H9 (cell line): Measurements from ENCODE around the gene S100A6. TPM values are rescaled to one million over a fixed set of nuclear protein-coding genes. Genes with fewer than 3 reads are reported as not detected.

Experiments used
- DNase-seq: peaks from one replicate; pipeline ENCODE4 v3.0.0-alpha.2; 2017
- H2AFZ ChIP-seq: one replicate; pipeline ENCODE4 v1.6.1; 2013; ENCODE audit warnings: mild to moderate bottlenecking, low read length, control low read depth, moderate library complexity
- H2AK5ac ChIP-seq: 2 replicates; pipeline ENCODE4 v1.6.1; 2013; ENCODE audit warnings: low read length, control low read depth, mixed read lengths; ENCODE audit not compliant: insufficient read length
- H2BK120ac ChIP-seq: one replicate; pipeline ENCODE4 v1.6.1; 2013; ENCODE audit warnings: low read depth, mild to moderate bottlenecking, low read length, control low read depth, inconsistent platforms; ENCODE audit not compliant: poor library complexity, severe bottlenecking
- H2BK12ac ChIP-seq: 2 replicates; pipeline ENCODE4 v1.6.1; 2013; ENCODE audit warnings: low read length, control low read depth, mixed read lengths, low read depth; ENCODE audit not compliant: insufficient read length
- H2BK15ac ChIP-seq: 2 replicates; pipeline ENCODE4 v1.6.1; 2013; ENCODE audit warnings: low read depth, low read length, control low read depth
- H2BK20ac ChIP-seq: one replicate; pipeline ENCODE4 v1.6.1; 2013; ENCODE audit warnings: low read depth, mild to moderate bottlenecking, low read length, control low read depth, inconsistent platforms; ENCODE audit not compliant: poor library complexity, severe bottlenecking
- H2BK5ac ChIP-seq: 2 replicates; pipeline ENCODE4 v1.6.1; 2013; ENCODE audit warnings: low read length, control low read depth, mixed read lengths; ENCODE audit not compliant: insufficient read length
- H3K14ac ChIP-seq: 2 replicates; pipeline ENCODE4 v1.6.1; 2013; ENCODE audit warnings: low read length, control low read depth; ENCODE audit not compliant: insufficient read depth
- H3K18ac ChIP-seq: 2 replicates; pipeline ENCODE4 v1.6.1; 2013; ENCODE audit warnings: low read depth, mild to moderate bottlenecking, mixed read lengths, low read length, control low read depth; ENCODE audit not compliant: insufficient read length
- H3K23ac ChIP-seq: 2 replicates; pipeline ENCODE4 v1.6.1; 2013; ENCODE audit warnings: low read length, control low read depth, mixed read lengths, low read depth; ENCODE audit not compliant: insufficient read length
- H3K23me2 ChIP-seq: 2 replicates; pipeline ENCODE4 v1.6.1; 2013; ENCODE audit warnings: low read depth, mild to moderate bottlenecking, mixed read lengths, low read length, control low read depth; ENCODE audit not compliant: insufficient read length, poor library complexity, severe bottlenecking
- H3K27ac ChIP-seq: 2 replicates; pipeline ENCODE4 v1.5.1; 2013; ENCODE audit warnings: low read length, control low read depth, mixed read lengths, low read depth; ENCODE audit not compliant: insufficient read length
- H3K27me3 ChIP-seq: 2 replicates; pipeline ENCODE4 v1.6.1; 2013; ENCODE audit warnings: low read length, control low read depth, inconsistent platforms; ENCODE audit not compliant: insufficient read depth
- H3K4ac ChIP-seq: 2 replicates; pipeline ENCODE4 v1.6.1; 2013; ENCODE audit warnings: low read depth, mild to moderate bottlenecking, control low read depth, inconsistent platforms, low read length, moderate library complexity
- H3K4me1 ChIP-seq: 2 replicates; pipeline ENCODE4 v1.6.1; 2013; ENCODE audit warnings: low read length, control low read depth, inconsistent platforms; ENCODE audit not compliant: insufficient read depth
- H3K4me2 ChIP-seq: 2 replicates; pipeline ENCODE4 v1.6.1; 2013; ENCODE audit warnings: low read length, control low read depth, mixed read lengths; ENCODE audit not compliant: insufficient read length, insufficient read depth
- H3K56ac ChIP-seq: 2 replicates; pipeline ENCODE4 v1.6.1; 2013; ENCODE audit warnings: low read depth, mild to moderate bottlenecking, mixed read lengths, low read length, control low read depth; ENCODE audit not compliant: insufficient read length
- H3K79me1 ChIP-seq: 2 replicates; pipeline ENCODE4 v1.6.1; 2013; ENCODE audit warnings: low read depth, mild to moderate bottlenecking, moderate library complexity, low read length, control low read depth, inconsistent platforms; ENCODE audit not compliant: insufficient read depth, poor library complexity, severe bottlenecking
- H3K79me2 ChIP-seq: 2 replicates; pipeline ENCODE4 v1.6.1; 2013; ENCODE audit warnings: low read length, control low read depth, inconsistent platforms; ENCODE audit not compliant: insufficient read depth
- H3K9ac ChIP-seq: 2 replicates; pipeline ENCODE4 v1.6.1; 2013; ENCODE audit warnings: low read length, control low read depth, mixed read lengths; ENCODE audit not compliant: insufficient read length; ENCODE audit errors: extremely low read depth
- H3K9me3 ChIP-seq: one replicate; pipeline ENCODE4 v1.6.1; 2013; ENCODE audit warnings: low read depth, low read length, inconsistent platforms; ENCODE audit not compliant: control insufficient read depth
- H3T11ph ChIP-seq: one replicate; pipeline ENCODE4 v1.6.1; 2013; ENCODE audit warnings: mild to moderate bottlenecking, low read length, control low read depth, inconsistent platforms
- H4K20me1 ChIP-seq: one replicate; pipeline ENCODE4 v1.6.1; 2013; ENCODE audit not compliant: control insufficient read depth, insufficient read length, insufficient read depth
- H4K5ac ChIP-seq: 2 replicates; pipeline ENCODE4 v1.6.1; 2013; ENCODE audit warnings: low read depth, mild to moderate bottlenecking, mixed read lengths, low read length, control low read depth; ENCODE audit not compliant: insufficient read length
- H4K8ac ChIP-seq: replicated peaks from 2 replicates; pipeline ENCODE4 v1.6.1; 2013; ENCODE audit warnings: low read length, control low read depth, mixed read lengths, low read depth; ENCODE audit not compliant: insufficient read length
- H4K91ac ChIP-seq: 2 replicates; pipeline ENCODE4 v1.6.1; 2013; ENCODE audit warnings: low read depth, mild to moderate bottlenecking, moderate library complexity, mixed read lengths, low read length, control low read depth; ENCODE audit not compliant: insufficient read length
- H3K27ac Mint-ChIP-seq, 3 experiments: 2 replicates in 2 of 3; 3 replicates in 1 of 3; pipeline ENCODE4 v1.8.0; 2020 to 2021; ENCODE audit warnings: mixed read lengths in 3 of 3, mild to moderate bottlenecking in 1 of 3, moderate library complexity in 1 of 3
- H3K27me3 Mint-ChIP-seq: 2 replicates; pipeline ENCODE4 v1.8.0; 2021; ENCODE audit warnings: low read depth, mild to moderate bottlenecking, moderate library complexity, mixed read lengths
- H3K36me3 Mint-ChIP-seq, 3 experiments: 2 replicates in 2 of 3; 3 replicates in 1 of 3; pipeline ENCODE4 v1.8.0; 2020 to 2021; ENCODE audit warnings: low read depth in 3 of 3, mixed read lengths in 3 of 3; ENCODE audit not compliant: insufficient read depth in 1 of 3
- H3K4me1 Mint-ChIP-seq, 2 experiments: 2 replicates each; pipeline ENCODE4 v1.8.0; 2020; ENCODE audit warnings: mixed read lengths in 2 of 2
- H3K4me3 Mint-ChIP-seq, 2 experiments: 2 replicates in 1 of 2; 3 replicates in 1 of 2; pipeline ENCODE4 v1.8.0; 2020 to 2021; ENCODE audit warnings: mild to moderate bottlenecking in 2 of 2, mixed read lengths in 2 of 2, moderate library complexity in 1 of 2
- H3K9me3 Mint-ChIP-seq, 2 experiments: 2 replicates in 1 of 2; 3 replicates in 1 of 2; pipeline ENCODE4 v1.8.0; 2020; ENCODE audit warnings: mild to moderate bottlenecking in 2 of 2, mixed read lengths in 2 of 2, moderate library complexity in 1 of 2
- CTCF ChIP-seq: fragments of 200-600 bp; sonication (generic); conservative IDR thresholded peaks from 3 replicates; pipeline ENCODE4 v1.8.0; 2021; ENCODE audit warnings: antibody characterized with exemption, mild to moderate bottlenecking
- WGBS: extraction: QIAGEN DNeasy Blood & Tissue Kit; methylation state at CpG from one replicate; pipeline ENCODE4 v1.1.7; 2013; ENCODE audit warnings: missing lambda C conversion rate, low lambda C conversion rate, mixed read lengths; ENCODE audit not compliant: insufficient read length; ENCODE audit errors: extremely low coverage; 5-methylcytosine and 5-hydroxymethylcytosine counted together
- total RNA-seq: library from RNA; stranded (reverse); gene quantifications from 2 replicates; pipeline ENCODE4 v1.2.1, GENCODE V29; 2021

Gene S100A6
- total RNA-seq, 1 experiment from 2014 or later, result not detected

- no peak overlapping the region for H4K5ac ChIP-seq
- H4K91ac ChIP-seq, result no peak overlapping the region
- no peaks in the 10 kb centered on the region for H4K20me1 ChIP-seq
- H3K4me1 ChIP-seq, result no peaks in the 10 kb centered on the region
- H2AK5ac ChIP-seq, result no peak overlapping the region
- no peaks in the 10 kb centered on the region for H3K9me3 Mint-ChIP-seq
- no peak overlapping the region for H2BK12ac ChIP-seq
- no peaks in the 10 kb centered on the region; the same call in 1 of the 2 replicates for H3K27me3 ChIP-seq
- no peak overlapping the region for H3K18ac ChIP-seq
- H3K56ac ChIP-seq, result no peak overlapping the region
- H3K79me1 ChIP-seq, result no peaks in the 10 kb centered on the region
- H3K27ac ChIP-seq, result no peak overlapping the region
- no peak overlapping the region for H3K9ac ChIP-seq
- no peak overlapping the region for H4K8ac ChIP-seq
- H2BK20ac ChIP-seq, result no peak overlapping the region
- no peaks in the 10 kb centered on the region for H3K23me2 ChIP-seq
- no peak overlapping the region for H3K4ac ChIP-seq
- no peak for DNase-seq
- H3K27me3 Mint-ChIP-seq, result peaks cover 70% of the 10 kb centered on the region
- no peaks in the 10 kb centered on the region for H3K36me3 Mint-ChIP-seq
- no peak overlapping the region for H3K23ac ChIP-seq
- H2BK5ac ChIP-seq, result no peak overlapping the region
- H2AFZ ChIP-seq, result no peak overlapping the region
- TF ChIP-seq CTCF, result no peak
- WGBS, result no CpG with 5 or more reads among the region's 3 CpGs
- H3K14ac ChIP-seq, result no peak overlapping the region
- H3K4me1 Mint-ChIP-seq, result peaks cover 7 to 8% of the 10 kb centered on the region in 2 experiments; a peak in 2 of 4 replicates
- no peak overlapping the region for H2BK120ac ChIP-seq
- H3K79me2 ChIP-seq, result no peaks in the 10 kb centered on the region
- H3K4me3 Mint-ChIP-seq, result no peak overlapping the region
- no peak overlapping the region for H3T11ph ChIP-seq
- no peak overlapping the region for H2BK15ac ChIP-seq
- no peaks in the 10 kb centered on the region for H3K9me3 ChIP-seq
- H3K4me2 ChIP-seq, result no peak overlapping the region
- no peak overlapping the region for H3K27ac Mint-ChIP-seq
Observed at GRCh38 chr1:153513023-153513422, 22.8 kb downstream of the S100A6 start.
